ENCODE results near the gene MIA3. TPM values are rescaled to one million over a fixed set of nuclear protein-coding genes. Genes with fewer than 3 reads are reported as not detected.

Gene MIA3
- total and polyA plus RNA-seq, 2 experiments from 2014 or later, result 32.7 to 40.0 TPM

GRCh38 chr1:222713091-222713961, 95.4 kb downstream of the MIA3 start (continued):
- TF ChIP-seq ZNF462 (CRISPR knock-in tag; IDR thresholded peaks at IDR 0.05) (no peak), REST (IDR thresholded peaks at IDR 0.05; ENCODE audit: unreplicated experiment) (no peak), NANOG (IDR thresholded peaks at IDR 0.05; ENCODE audit: borderline replicate concordance) (peak; percentile 63; the same call in 1 of the 2 replicates), POLR2AphosphoS5 (IDR thresholded peaks at IDR 0.05; ENCODE audit: low read depth) (peak; percentile 71)
